Tibial nerve (tissue), 4 donors: ENCODE measurements around the gene MC1R. TPM values are rescaled to one million over a fixed set of nuclear protein-coding genes. Genes with fewer than 3 reads are reported as not detected.

Experiments
- DNase-seq, 2 donors: peaks; one replicate each; pipeline ENCODE4 v3.0.0-alpha.2; 2019; ENCODE audit warnings: low spot score in 2 of 2
- H3K27ac ChIP-seq, 4 donors: fragments of 200-600 bp; sonication (generic) in 3 of 4; one replicate each; pipeline ENCODE4 v1.5.1; 2017 to 2019; ENCODE audit warnings: mild to moderate bottlenecking in 1 of 4
- H3K27me3 ChIP-seq, 2 donors: fragments of 200-600 bp; sonication (generic) in 1 of 2; one replicate each; pipeline versions ENCODE4 v1.5.1 to v1.6.0; 2017 to 2019
- H3K36me3 ChIP-seq, 3 donors: fragments of 200-600 bp; sonication (generic); one replicate each; pipeline ENCODE4 v1.5.1; 2018 to 2019
- H3K4me1 ChIP-seq, 4 donors: fragments of 200-600 bp; sonication (generic) in 3 of 4; one replicate each; pipeline ENCODE4 v1.5.1; 2017 to 2019
- H3K4me3 ChIP-seq, 4 donors: fragments of 200-600 bp; sonication (generic) in 3 of 4; one replicate each; pipeline ENCODE4 v1.5.1; 2017 to 2019; ENCODE audit warnings: mild to moderate bottlenecking in 1 of 4, moderate library complexity in 1 of 4
- H3K9me3 ChIP-seq, 4 donors: fragments of 200-600 bp; sonication (generic) in 3 of 4; one replicate each; pipeline ENCODE4 v1.5.1; 2017 to 2019
- CTCF ChIP-seq, 5 experiments: fragments of 200-600 bp in 3 of 5; fragments of 450-650 bp in 2 of 5; sonication (generic) in 3 of 5; IDR thresholded peaks; one replicate each; pipeline ENCODE4 v1.5.1; 2016 to 2019; ENCODE audit warnings: antibody characterized with exemption in 5 of 5, mild to moderate bottlenecking in 3 of 5, moderate library complexity in 2 of 5
- EP300 ChIP-seq, 2 donors: sonication (generic); formaldehyde crosslinking; IDR thresholded peaks; one replicate each; pipeline ENCODE4 v1.6.1; 2017; ENCODE audit warnings: antibody characterized with exemption in 2 of 2, mild to moderate bottlenecking in 1 of 2
- POLR2A ChIP-seq, 2 donors: fragments of 450-650 bp; IDR thresholded peaks; one replicate each; pipeline ENCODE4 v1.6.1; 2017; ENCODE audit warnings: antibody characterized with exemption in 2 of 2, mild to moderate bottlenecking in 2 of 2, moderate library complexity in 2 of 2
- WGBS, 2 donors: methylation state at CpG; one replicate each; pipeline ENCODE4 v1.1.5; 2018; 5-methylcytosine and 5-hydroxymethylcytosine counted together
- total RNA-seq, 4 donors: library from RNA; depleted of rRNA; stranded (reverse); fragments of >200 nt; gene quantifications; one replicate each; pipeline ENCODE4 v1.1.0, GENCODE V29; 2016

The MC1R gene
- total RNA-seq, 4 donors from 2014 or later: 3.3 to 15.7 (median 6.9) TPM

- H3K27ac ChIP-seq: no peak overlapping the region
- DNase-seq: no peak
- H3K27me3 ChIP-seq: no peaks in the 10 kb centered on the region
- TF ChIP-seq EP300 (IDR thresholded peaks at IDR 0.05): no peak
- no peak for TF ChIP-seq POLR2A (IDR thresholded peaks at IDR 0.05)
- TF ChIP-seq CTCF (IDR thresholded peaks at IDR 0.05): no peak
- 87 to 92% methylated on average over 15 of the region's 15 CpGs for WGBS, 2 donors
- H3K4me3 ChIP-seq: no peak overlapping the region
- no peaks in the 10 kb centered on the region for H3K4me1 ChIP-seq
- H3K9me3 ChIP-seq: no peaks in the 10 kb centered on the region
- peaks cover 0 to 82% (median 0%) of the 10 kb centered on the region in 3 donors for H3K36me3 ChIP-seq
These were observed 38.0 kb downstream of the MC1R start for GRCh38 chr16:89956505-89957215.

- Histone ChIP-seq H3K9me3 (no peaks in the 10 kb centered on the region), H3K36me3 (peaks cover 0 to 87% (median 0%) of the 10 kb centered on the region in 3 donors), H3K27ac (no peak overlapping the region), H3K27me3 (no peaks in the 10 kb centered on the region), H3K4me1 (no peaks in the 10 kb centered on the region), H3K4me3 (peak overlapping the region in 1 of 4 donors; percentile 34)
- no peak for DNase-seq
- 80 to 87% methylated on average over 13 to 23 of the region's 23 CpGs for WGBS, 2 donors
- TF ChIP-seq POLR2A (IDR thresholded peaks at IDR 0.05) (no peak), CTCF (IDR thresholded peaks at IDR 0.05) (no peak), EP300 (IDR thresholded peaks at IDR 0.05) (no peak)
These were observed 38.6 kb downstream of the MC1R start for GRCh38 chr16:89957216-89957785.

- Histone ChIP-seq H3K27me3 (no peaks in the 10 kb centered on the region), H3K9me3 (no peaks in the 10 kb centered on the region), H3K36me3 (peaks cover 0 to 94% (median 0%) of the 10 kb centered on the region in 3 donors), H3K4me1 (no peaks in the 10 kb centered on the region), H3K4me3 (peak overlapping the region in 1 of 4 donors; percentile 34), H3K27ac (no peak overlapping the region)
- TF ChIP-seq EP300 (IDR thresholded peaks at IDR 0.05) (no peak), CTCF (IDR thresholded peaks at IDR 0.05) (no peak), POLR2A (IDR thresholded peaks at IDR 0.05) (no peak)
- WGBS, 2 donors: 81 to 85% methylated on average over 5 to 7 of the region's 7 CpGs
- DNase-seq: no peak
These were observed 39.4 kb downstream of the MC1R start for GRCh38 chr16:89958068-89958467.

- TF ChIP-seq CTCF (IDR thresholded peaks at IDR 0.05) (no peak), EP300 (IDR thresholded peaks at IDR 0.05) (no peak), POLR2A (IDR thresholded peaks at IDR 0.05) (no peak)
- WGBS, 2 donors: 89 to 92% methylated on average over 10 of the region's 10 CpGs
- DNase-seq: no peak
- H3K36me3 ChIP-seq: peaks cover 0 to 98% (median 0%) of the 10 kb centered on the region in 3 donors
- H3K4me3 ChIP-seq: no peak overlapping the region
- H3K9me3 ChIP-seq: no peaks in the 10 kb centered on the region
- no peak overlapping the region for H3K27ac ChIP-seq
- no peaks in the 10 kb centered on the region for H3K27me3 ChIP-seq
- no peaks in the 10 kb centered on the region for H3K4me1 ChIP-seq
These were observed 39.9 kb downstream of the MC1R start for GRCh38 chr16:89958596-89958995.

- WGBS, 2 donors: 92 to 96% methylated on average over 13 of the region's 13 CpGs
- TF ChIP-seq EP300 (IDR thresholded peaks at IDR 0.05) (no peak), POLR2A (IDR thresholded peaks at IDR 0.05) (no peak), CTCF (IDR thresholded peaks at IDR 0.05) (no peak)
- H3K4me1 ChIP-seq: no peaks in the 10 kb centered on the region
- no peak overlapping the region for H3K27ac ChIP-seq
- H3K9me3 ChIP-seq: no peaks in the 10 kb centered on the region
- no peaks in the 10 kb centered on the region for H3K27me3 ChIP-seq
- DNase-seq: no peak
- peaks cover 0 to 96% (median 0%) of the 10 kb centered on the region in 3 donors for H3K36me3 ChIP-seq
- no peak overlapping the region for H3K4me3 ChIP-seq
These were observed 42.3 kb downstream of the MC1R start for GRCh38 chr16:89960966-89961365.
